HG02763 (cell line): Measurements from ENCODE around the gene LRRC3B.

Experiments used
- ATAC-seq: cut with Tn5 transposase; IDR thresholded peaks from one replicate; pipeline ENCODE4 v1.9.1; 2021; ENCODE audit warnings: mild to moderate bottlenecking, moderate library complexity; ENCODE audit not compliant: unreplicated experiment

Gene LRRC3B

DNA sequence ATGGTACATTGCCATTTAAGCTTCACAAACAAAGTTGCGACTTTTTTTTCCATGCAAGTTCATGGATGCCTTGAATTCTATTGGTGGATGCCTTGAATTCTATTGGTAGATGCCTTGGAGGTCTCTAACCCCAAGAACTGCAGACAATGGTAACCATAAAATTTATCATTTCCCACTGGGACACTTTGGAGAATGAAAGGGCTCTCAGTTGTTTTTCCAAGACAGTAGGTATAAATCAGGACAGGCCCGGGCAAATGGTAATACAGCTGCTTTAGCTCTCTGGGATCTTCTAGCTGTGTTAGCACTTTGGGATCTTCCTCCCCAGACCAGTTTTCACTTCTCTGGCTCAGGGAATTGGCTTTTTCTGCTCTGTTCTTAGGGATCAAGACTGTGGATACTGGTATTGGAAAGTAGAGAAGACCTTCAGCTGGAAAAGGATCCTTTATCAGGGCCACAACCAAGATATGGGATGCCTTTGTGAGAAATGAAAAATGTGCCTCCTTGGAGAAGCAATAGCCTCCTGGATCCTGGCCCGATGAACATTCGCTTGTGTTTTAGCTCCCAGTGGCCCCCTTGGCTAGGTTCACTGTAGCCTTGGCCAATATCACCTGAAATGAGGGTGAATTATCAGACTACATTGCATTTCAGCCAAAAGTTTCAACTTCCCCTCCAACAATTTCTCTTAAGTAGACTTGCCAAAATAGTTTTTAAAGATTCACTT lies 8.3 kb downstream of the LRRC3B start:
- ATAC-seq, result no peak

DNA sequence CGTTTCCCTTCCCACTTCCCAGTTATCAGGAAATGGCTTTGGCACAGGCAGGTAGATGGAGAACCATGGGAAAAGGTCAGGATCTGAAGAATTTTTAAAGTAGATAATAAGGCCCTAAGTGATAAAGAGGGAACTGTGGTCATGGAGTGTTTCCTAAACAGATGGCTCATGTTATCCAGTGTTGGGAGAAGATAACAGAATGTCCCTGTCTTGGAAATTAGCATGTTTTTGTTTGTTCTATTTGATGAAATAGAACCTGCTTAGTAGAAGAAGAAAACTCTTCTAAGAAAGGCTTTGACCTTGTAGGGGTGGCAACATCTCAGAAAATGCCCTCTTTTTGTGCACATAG lies 8.8 kb downstream of the LRRC3B start:
- ATAC-seq, result no peak

DNA sequence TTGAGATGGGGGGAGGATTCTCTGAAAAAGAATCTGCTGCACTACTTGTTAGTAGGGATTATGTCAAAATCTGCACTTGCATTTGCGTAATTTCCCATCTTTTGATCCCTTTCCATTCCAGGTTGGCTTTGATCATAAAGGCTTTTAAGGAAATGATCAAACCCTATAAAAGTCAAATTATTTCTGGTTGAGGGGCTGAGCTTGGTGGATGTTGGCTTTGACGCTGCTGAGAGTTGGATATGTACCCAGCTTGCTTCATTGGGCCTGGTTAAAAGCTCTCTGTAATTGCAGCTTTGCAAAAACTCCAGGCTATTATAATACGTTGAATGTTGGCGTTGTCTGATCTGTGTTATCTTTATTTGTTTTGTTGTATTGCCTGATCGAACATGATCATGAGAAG lies 12.0 kb downstream of the LRRC3B start:
- ATAC-seq, result no peak

DNA sequence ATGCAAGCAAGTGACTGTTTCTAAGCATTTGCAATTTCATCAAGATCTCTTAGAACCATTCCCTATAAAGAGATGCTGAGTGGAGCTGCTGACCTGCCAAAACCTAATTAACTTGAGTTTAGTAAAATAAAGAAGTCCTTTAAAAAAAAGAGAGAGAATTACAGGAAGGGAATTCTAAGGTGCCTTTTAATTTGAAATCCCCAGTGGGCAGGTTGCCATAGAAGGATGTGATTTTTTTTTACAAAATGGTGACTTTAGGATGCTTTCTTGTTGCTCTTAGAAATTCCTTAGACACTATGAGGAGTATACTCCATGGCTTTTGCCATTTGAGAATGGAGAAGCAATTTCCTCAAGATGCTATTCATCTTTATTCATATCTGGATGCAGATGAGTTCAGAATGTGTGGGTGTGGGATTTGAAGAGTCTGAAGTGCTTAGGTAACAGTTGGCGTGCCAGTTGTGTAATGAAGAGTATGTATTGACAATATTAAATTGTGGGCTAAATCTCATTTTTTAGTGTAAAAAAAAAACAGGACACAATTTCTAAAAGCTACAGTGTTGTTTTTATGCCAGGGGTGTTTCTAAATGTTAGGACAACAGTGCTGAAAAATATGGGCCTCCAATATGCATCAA lies 13.6 kb downstream of the LRRC3B start:
- no peak for ATAC-seq

DNA sequence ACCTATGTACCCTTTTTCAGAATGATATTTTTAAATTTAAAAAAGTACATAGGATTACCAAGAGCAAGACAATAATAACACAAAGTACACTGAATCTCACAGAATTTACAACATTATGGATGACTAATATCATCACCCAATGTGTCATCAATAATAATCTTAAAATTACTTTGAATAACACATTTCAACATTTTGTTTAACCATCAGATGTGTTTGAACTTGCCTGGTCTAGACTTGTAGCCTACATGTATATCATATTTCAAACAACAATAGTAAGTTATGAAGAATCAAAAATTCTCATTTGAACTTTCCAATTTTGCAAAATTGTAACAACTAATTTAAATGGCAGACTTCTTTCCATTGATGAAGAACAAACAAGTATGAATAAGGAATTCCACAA lies 15.1 kb downstream of the LRRC3B start:
- ATAC-seq, result no peak

DNA sequence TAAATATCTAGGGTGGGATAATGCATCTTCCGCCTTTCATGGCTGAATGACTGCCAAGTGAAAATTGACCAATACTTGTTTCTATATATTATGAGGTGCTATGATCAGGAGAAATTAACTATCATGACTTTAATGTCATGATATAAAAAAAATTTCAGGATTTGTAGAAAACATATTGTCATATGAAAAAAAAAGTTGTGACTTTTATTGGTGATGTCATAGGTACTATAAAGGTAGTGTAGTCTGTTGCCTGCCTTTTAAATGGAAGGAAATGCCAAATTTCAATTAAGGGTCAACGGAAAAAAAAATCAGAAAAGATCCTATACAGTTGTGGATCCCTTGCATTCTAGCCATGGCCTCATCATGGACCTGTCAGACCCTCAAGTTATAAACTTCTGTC lies 15.5 kb downstream of the LRRC3B start:
- no peak for ATAC-seq

DNA sequence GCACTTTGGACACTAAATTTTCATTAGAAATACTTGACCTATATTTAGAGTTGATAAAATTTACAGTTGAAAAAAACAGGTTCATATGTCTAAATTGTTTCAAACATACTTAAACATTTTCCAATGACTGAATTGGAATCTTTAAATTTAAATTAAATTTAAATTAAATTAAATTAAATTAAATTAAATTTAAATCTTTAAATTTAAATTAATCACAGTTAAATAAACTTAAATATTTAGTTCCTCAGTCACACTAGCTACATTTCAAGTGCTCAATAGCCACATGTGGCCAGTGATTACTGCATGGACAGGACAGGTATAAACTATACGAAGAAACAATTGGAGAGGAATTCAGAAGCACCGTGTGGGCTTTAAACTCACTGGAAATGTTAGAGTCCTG lies 16.8 kb downstream of the LRRC3B start:
- ATAC-seq, result no peak

DNA sequence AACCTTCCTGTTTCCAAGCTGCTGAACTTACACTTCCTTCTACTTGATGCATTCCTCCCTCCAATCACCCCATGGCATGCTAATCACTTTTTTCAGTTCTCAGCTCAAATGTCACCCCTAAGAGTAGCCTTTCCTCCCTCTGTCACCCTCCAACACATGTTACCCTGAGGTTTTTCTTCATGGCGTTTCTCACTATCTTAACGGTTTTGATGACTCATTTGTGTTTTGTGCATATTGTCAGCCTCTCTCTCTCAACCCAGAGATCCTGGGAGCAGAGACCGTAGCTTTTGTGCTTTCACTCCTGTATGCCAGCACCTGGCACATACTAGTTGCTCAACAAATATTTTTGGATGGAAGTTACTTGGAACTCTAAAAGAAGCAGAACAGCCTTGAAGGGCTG lies 24.5 kb downstream of the LRRC3B start:
- ATAC-seq, result no peak

DNA sequence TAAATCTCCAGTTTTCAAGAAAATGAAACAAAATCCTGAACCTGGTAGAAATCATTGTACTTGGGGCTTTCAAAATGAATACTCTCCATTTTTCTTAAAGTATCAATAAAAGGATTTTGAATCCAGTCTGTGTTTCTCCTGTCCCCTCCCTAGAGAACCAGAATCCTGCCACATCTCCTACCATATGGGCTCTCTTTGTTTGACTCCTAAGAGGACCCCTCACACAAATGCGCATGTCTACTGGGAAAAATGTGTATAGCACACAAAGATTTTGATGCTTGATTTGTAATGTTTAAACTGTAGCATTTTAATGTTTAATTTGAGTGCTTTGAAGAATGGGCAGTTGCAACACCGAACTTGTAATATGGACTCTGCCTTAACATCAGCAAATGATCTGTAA lies 25.9 kb downstream of the LRRC3B start:
- ATAC-seq, result no peak

DNA sequence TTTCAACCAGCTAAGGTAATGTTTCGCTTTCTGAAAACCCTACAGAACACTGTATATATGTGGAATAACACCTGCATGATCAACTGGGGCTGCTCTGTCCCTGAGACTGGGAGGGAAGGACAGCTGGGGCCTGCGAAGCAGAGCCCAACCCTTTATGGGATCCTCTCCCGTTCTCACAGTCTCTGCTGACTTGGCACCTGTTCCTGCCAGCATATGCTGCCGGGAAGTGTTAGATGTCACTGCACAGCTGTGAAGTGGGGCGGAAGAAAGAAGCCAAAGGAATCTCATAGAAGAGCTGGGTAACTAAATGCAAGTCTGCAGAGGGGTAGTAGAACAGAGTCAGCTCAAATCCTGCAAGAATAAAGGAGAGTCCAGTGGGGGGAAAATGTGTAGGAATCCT lies 29.6 kb downstream of the LRRC3B start:
- no peak for ATAC-seq

DNA sequence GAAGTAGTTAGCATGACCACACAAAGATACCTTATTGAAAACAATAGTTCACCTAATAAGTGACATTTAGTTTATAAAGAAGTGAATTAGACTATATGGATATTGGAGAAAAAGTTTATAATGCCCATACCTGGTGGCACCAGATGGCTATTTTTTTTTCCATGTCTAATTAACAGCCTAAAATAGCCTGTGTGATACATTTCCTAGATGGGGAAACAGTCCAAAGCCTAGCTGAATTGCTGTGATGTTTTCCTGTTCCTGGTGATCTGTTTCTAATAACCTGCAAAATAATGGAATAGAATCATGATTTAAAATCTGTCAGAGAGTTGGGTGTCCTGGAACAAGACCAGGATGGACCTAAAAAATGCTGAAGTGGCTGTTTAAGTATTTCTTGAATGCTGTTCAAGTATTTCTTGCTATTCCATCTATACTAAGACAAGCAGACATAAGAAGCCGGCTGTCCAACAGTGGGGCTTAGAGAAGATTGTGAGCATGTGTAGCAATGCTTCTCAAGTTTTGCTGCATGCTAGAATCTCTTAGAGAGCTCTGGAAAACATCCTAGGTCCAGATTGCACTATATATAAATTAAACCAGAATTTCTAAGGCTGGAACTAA lies 31.3 kb downstream of the LRRC3B start:
- no peak for ATAC-seq

DNA sequence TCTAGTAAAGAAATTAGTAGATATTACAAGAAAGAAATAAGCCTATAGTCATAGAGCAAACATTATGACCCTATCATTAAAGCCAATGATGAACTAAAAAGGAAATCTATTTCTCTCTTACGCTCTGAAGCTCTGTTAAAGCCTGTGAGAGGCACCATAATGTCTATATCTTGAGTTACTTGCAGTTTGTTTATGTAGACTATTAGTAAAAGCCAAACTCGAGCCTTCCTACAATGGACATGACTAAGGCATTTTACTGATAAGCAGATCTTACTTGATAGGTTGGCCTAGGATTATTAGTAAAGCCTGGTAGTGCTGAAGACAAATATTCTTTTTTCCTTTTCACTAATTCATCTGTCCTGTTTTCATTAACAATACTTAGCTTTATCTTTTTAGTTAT lies 32.7 kb downstream of the LRRC3B start:
- ATAC-seq, result no peak

DNA sequence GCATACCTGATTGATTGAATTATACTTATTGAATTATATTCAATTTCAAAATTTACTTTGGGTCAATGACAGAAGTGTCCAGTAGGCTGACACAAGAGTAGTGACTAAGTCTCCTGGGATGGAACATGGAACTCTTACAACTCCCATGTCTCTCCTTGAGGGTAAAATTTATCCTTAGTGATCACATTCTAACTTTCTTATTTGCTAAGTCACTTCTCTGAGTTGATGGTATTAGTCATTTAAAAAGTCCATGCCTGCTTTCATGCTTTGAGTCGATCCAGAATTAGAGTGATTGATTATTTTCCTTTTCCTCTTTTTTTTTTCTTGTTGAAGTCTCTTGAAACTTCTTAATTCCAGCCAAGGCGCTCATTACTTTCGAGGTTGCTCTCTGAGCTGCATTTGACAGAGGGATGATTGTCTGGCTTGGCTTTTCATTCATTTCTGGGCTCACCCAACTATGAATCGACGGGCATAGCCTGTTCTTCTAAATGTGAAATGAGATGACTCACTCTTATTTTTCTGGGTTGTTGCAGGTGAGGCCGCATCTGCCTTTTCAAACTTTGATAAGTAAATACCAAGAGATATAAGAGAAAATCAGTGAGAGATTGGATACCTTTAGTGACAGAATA lies 34.9 kb downstream of the LRRC3B start:
- no peak for ATAC-seq

DNA sequence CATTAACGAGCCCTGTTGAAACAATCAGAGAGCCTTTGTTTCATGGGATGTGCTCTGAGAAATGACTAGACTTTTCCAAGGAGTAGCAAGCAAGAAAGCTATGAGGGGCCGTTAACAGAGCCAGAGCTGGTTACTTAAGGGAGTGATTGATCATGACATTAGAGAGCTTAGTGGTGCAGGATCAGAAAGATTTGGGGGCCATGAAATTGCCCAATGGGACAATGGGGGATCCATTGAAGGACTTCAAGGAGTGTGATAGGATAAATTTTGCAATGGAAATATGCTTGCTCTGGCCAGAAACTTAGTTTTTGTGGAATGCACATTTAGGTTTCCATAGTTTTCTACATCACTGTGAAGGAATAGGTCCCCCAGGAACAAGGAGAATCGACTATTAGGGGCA lies 45.6 kb downstream of the LRRC3B start:
- ATAC-seq, result no peak

DNA sequence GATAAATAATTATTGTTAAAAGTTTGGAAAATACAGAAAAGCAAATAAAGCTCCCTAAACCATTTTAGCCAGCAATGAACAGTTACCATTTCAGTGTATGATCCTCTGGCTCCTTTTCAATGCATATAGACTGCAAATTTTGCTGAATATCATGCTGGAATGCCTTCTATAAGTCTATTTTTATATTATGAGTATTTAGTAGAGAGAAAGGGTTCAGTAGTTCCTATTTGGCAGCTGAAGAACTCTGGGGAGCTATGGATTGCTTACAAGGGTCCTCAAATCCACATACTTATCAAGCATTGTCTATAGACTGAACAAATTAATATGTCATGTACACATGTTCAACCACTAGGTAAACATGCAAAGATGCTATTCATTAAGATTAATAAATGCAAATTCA lies 46.1 kb downstream of the LRRC3B start:
- no peak for ATAC-seq

DNA sequence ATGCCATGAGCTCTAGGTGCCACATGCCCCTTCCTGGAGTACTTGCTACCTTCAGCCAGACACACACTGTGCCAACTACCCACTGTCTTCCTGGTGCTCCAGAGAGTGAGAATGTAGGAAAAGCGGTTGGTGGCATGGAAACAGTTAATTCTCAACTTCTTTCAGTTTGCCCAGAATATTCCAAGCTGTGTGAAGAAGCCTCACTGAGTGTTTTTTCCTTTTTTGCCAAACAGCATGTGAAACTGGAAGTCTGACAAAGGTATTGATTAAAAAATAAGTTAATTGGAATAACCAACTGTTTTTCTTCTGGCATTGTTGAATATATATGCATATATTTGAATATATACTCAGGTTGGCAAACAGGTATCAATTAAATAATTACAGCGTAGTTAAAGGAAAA lies 52.8 kb downstream of the LRRC3B start:
- ATAC-seq, result no peak

DNA sequence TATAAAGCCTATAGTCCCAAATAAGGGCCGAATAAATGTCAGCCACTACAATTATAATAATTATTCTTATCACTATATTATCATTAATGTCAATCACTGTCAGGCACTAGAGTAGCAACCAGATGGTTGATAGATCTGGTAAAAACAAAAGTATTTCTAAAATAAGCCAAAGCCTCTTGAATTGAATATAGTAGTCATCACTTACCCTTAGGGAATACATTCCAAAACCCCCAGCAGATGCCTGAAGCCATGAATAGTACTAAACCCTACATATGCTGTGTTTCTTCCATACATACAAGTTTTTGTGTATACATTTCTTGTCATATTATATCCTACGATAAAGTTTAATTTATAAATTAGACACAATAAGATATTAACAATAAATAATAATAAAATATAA lies 59.1 kb downstream of the LRRC3B start:
- ATAC-seq, result no peak

DNA sequence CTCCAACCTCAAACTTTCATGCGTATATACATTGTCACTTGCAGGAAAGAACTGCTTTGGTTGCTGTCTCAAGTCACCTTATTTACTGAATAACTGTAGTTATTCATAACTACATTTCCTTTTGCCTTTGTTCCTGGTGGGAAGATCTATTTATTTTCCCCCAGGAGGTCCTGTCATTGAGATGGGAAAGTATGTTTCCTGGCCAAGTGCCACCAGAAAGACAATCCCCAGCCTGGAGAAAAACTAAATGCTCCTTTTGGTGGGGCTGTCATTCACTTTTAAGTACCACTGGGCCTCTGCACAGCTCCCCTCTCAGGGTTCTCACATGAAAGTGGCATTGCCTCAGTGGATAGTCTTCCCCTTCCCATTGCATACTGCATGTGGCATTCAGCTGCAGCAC lies 59.8 kb downstream of the LRRC3B start:
- ATAC-seq, result no peak

DNA sequence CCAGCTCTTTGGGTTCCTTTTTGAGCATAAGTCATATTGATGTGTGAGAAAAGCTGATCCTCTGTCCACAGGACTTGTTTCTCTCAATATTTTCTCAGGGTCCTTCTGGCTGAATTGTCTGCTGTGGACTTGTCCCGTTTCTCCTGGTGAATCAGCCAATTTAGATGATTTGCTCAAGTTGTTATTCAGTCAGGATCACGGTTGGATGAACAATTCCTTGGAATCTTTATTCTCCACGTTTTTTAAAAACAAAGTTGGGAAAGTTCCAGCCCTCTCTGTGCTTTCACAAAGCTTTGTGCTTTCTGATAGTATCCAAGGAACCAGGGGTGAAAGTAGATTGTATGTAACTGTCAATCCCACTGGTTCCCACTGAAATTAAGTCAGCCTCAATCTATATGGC lies 61.3 kb downstream of the LRRC3B start:
- ATAC-seq, result no peak

DNA sequence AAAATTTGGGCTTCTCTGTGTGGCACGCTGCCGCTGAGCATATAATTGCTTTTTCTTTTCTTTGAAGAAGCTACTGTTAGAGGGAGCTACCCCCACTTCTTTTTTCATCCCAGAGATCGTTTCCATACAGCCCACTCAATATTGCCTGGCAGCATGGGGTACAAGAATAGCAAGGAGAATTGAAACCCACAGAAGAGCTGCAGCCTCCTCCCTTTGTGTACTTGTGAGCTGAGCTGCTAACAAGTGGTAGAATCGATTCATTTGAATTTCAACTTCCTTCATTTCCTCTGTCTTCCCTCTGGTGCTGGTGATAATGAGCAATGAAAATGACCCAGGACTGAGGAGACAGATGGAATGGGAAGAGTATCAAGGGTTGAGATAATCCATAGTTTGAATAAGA lies 64.9 kb downstream of the LRRC3B start:
- ATAC-seq, result no peak

DNA sequence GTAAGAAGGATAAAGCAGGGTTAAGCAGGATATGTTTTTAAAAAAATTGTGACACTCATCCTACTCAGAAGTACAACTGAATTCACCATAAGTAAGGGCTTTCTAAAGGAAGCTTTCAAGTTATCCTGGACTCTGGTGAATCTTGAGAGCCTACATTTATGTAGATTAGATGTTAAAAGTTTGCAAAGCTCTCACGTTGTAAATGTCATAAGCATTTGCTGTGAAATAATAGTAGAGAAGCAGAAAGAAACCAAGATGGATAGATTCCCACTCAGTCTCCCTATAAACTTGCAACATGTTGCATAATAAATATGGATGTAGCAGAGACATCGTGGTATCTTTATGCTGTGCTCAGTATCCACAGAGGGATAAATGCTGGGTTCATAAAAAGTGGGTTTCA lies 77.0 kb downstream of the LRRC3B start:
- no peak for ATAC-seq

DNA sequence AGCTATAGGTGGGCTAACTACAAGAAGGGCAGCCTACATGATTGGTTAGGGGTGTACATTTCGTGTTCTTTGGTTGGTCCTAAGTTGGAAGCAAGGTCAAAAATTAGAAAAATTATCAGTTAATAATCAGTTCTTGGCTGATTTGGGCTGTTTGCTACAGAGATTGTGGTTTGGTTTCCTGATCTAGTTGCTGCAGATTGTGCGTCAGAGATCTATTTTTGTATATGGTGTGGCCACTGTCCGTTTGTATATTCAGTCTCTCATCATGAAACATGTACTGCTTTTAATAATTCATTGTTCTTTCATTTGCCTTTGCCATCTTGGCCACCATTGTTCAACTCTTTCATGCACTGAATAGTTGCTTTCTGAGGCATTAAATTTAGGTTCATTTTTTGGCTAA lies 80.9 kb downstream of the LRRC3B start:
- ATAC-seq, result no peak
